ENCODE results near the gene FER1L5.

Gene FER1L5

DNA sequence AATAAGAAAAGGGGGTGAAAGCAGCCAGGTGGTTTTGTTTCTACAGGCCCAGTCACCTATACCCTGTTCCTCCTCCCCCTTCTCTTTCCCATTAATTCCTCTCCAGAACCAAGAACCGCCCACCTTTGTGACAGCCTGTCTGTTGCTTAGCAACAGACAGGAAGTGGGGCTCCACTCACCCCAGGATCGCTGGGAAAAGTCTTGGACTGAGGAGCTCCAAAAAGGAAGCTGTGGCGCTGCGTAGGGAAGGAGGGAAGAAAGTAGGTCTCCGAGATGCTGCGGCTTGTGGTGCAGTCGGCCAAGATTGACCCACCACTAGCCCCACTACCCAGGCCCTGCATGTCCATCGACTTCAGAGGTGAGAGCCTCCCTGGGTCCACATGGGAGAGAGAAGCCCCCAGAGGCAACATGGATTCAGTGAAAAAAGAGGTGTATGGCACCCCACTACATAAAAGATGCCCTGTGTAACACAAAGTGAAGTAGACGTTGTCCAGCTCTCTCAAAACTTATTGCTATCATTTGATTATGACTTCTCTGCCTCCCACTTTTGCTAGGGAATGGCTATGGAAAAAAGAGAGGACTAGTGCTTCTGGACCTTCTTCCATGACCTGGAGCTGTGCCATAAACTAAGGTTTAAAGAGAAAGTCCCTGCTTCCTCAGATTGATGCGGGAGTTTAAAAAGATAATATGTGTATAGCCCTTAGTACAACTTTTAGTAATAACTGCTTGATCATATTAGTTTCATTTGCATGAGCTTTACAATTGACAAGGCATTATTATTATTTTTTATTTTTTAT, at the start of gene FER1L5:
Gene FER1L5, plus strand, starts transcription at position 201 of the 797 bp plus-strand sequence. Its CDS starts 73 bp downstream, at position 274.
- no peaks in the 10 kb centered on the region for H3K9me3 ChIP-seq (ENCODE audit: control insufficient read depth, low read depth, low read length)
- H3K4me3 ChIP-seq (ENCODE audit: low read length) = peak within 1 kb of the TSS; percentile 49
- H3K36me3 ChIP-seq (ENCODE audit: control insufficient read depth, low read depth, low read length) = no peaks in the 10 kb centered on the region
- peaks cover 3% of the 10 kb centered on the region for H3K4me1 ChIP-seq (ENCODE audit: control insufficient read depth, low read depth, low read length)
- H3K27ac ChIP-seq (ENCODE audit: low read length) = no peak within 1 kb of the TSS
- no peaks in the 10 kb centered on the region for H3K27me3 ChIP-seq (ENCODE audit: control insufficient read depth, insufficient read depth, low read length)
- H3K9ac ChIP-seq (ENCODE audit: low read length) = peak within 1 kb of the TSS; percentile 16

DNA sequence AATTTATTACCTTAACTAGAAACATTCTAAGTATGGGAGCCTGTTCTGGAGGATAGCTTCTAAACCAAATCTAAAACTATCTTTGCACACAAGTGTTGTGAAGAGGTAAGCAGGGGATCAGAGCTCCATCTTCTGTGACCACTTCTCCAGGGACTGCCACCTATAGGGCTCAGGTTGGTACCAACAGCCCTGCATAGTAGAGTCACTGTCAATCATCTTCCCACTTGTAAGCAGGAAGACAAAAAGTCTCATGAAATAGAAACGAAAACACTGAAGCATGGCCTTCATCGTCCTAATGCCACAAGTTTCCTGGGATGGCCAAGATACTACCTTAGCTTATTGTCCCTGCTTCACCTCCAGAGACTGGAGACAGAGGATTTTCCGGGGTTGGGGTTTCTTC, 48.3 kb upstream of the FER1L5 start:
- Histone ChIP-seq H3K27me3 (ENCODE audit: control insufficient read depth, insufficient read depth, low read length) (no peaks in the 10 kb centered on the region), H3K27ac (ENCODE audit: low read length) (no peak overlapping the region), H3K9me3 (ENCODE audit: control insufficient read depth, low read depth, low read length) (no peaks in the 10 kb centered on the region), H3K4me1 (ENCODE audit: control insufficient read depth, low read depth, low read length) (no peaks in the 10 kb centered on the region), H3K9ac (ENCODE audit: low read length) (no peak overlapping the region), H3K4me3 (ENCODE audit: low read length) (no peak overlapping the region), H3K36me3 (ENCODE audit: control insufficient read depth, low read depth, low read length) (peaks cover 42% of the 10 kb centered on the region)

- no peaks in the 10 kb centered on the region for H3K9me3 ChIP-seq (ENCODE audit: control insufficient read depth, low read depth, low read length)
- no peak overlapping the region for H3K4me3 ChIP-seq (ENCODE audit: low read length)
- H3K9ac ChIP-seq (ENCODE audit: low read length) = no peak overlapping the region
- no peaks in the 10 kb centered on the region for H3K4me1 ChIP-seq (ENCODE audit: control insufficient read depth, low read depth, low read length)
- H3K36me3 ChIP-seq (ENCODE audit: control insufficient read depth, low read depth, low read length) = peaks cover 45% of the 10 kb centered on the region
- H3K27me3 ChIP-seq (ENCODE audit: control insufficient read depth, insufficient read depth, low read length) = no peaks in the 10 kb centered on the region
- H3K27ac ChIP-seq (ENCODE audit: low read length) = no peak overlapping the region
Measured at GRCh38 chr2:96594691-96595152, 47.8 kb upstream of the FER1L5 start.

DNA sequence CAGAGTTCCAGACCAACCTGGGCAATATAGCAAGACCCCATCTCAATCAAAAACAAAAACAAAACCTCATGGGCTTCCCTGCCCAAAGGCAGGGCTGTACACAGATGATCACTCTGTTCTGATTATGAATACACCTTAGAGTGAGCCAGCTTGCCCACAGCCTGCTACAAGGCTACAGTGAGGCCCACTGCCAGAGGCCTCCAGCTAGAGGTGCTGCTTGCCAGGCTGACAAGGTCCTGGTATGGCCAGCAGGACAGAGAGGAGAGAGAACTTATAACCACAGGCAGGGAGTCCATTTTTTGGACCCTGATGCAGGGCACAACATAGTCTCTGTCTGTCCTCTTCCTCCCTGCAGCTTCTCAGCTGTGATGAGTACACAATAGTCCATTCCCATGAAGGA, 46.0 kb upstream of the FER1L5 start:
- H3K9ac ChIP-seq (ENCODE audit: low read length) = no peak overlapping the region
- H3K27me3 ChIP-seq (ENCODE audit: control insufficient read depth, insufficient read depth, low read length) = no peaks in the 10 kb centered on the region
- H3K4me1 ChIP-seq (ENCODE audit: control insufficient read depth, low read depth, low read length) = no peaks in the 10 kb centered on the region
- no peak overlapping the region for H3K4me3 ChIP-seq (ENCODE audit: low read length)
- no peak overlapping the region for H3K27ac ChIP-seq (ENCODE audit: low read length)
- peaks cover 59% of the 10 kb centered on the region for H3K36me3 ChIP-seq (ENCODE audit: control insufficient read depth, low read depth, low read length)
- H3K9me3 ChIP-seq (ENCODE audit: control insufficient read depth, low read depth, low read length) = no peaks in the 10 kb centered on the region

GRCh38 chr2:96599941-96600340, 42.6 kb upstream of the FER1L5 start:
- Histone ChIP-seq H3K9me3 (ENCODE audit: control insufficient read depth, low read depth, low read length) (no peaks in the 10 kb centered on the region), H3K4me1 (ENCODE audit: control insufficient read depth, low read depth, low read length) (no peaks in the 10 kb centered on the region), H3K36me3 (ENCODE audit: control insufficient read depth, low read depth, low read length) (peaks cover 68% of the 10 kb centered on the region), H3K27ac (ENCODE audit: low read length) (no peak overlapping the region), H3K4me3 (ENCODE audit: low read length) (no peak overlapping the region), H3K27me3 (ENCODE audit: control insufficient read depth, insufficient read depth, low read length) (no peaks in the 10 kb centered on the region), H3K9ac (ENCODE audit: low read length) (no peak overlapping the region)

DNA sequence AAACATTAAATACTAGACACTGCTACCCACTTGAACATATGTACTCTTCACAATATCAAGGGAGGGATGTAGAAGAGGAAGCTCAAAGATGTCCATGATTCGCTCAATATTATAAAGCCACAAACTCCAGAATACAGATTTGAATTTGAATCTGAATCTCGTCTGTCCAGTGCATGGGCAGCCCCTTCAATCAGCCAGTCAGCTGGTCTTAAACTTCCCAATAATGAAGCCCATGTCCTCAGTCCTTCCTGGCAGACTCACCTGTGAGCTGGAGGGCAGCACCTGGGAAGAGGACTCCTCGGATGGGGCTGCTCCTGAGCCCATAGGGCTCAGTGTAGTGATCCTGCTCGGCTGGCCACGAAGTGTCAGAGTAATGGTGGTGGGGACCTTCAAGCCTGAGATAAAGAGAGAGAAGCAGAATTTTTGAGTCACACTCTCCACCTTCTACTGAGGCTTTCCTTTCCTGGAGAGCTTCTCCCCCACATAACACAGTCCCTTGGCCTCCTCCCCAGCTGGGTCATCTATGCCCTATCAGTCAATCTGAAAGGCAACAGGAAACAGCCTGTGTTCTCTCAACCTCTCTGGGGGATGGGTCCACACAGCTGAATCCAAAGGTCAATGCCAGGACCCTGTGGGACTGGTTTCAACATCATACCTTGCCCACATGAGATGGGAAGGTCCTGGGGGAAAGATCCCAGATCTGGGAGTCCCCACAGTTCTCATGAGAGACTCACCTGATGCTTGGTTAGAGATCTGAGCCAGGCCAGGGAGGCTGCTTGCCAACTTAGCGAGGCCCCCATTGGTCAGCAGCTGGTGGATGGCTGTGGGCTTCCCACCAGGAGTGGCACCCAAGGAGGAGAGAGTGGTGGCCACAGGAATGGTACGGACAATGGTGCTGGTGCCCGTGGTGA, 40.9 kb upstream of the FER1L5 start:
- no peaks in the 10 kb centered on the region for H3K9me3 ChIP-seq (ENCODE audit: control insufficient read depth, low read depth, low read length)
- H3K4me1 ChIP-seq (ENCODE audit: control insufficient read depth, low read depth, low read length) = no peaks in the 10 kb centered on the region
- H3K4me3 ChIP-seq (ENCODE audit: low read length) = no peak overlapping the region
- H3K36me3 ChIP-seq (ENCODE audit: control insufficient read depth, low read depth, low read length) = peaks cover 74% of the 10 kb centered on the region
- H3K27ac ChIP-seq (ENCODE audit: low read length) = no peak overlapping the region
- H3K9ac ChIP-seq (ENCODE audit: low read length) = no peak overlapping the region
- H3K27me3 ChIP-seq (ENCODE audit: control insufficient read depth, insufficient read depth, low read length) = no peaks in the 10 kb centered on the region

- Histone ChIP-seq H3K27me3 (ENCODE audit: control insufficient read depth, insufficient read depth, low read length) (no peaks in the 10 kb centered on the region), H3K27ac (ENCODE audit: low read length) (no peak overlapping the region), H3K9me3 (ENCODE audit: control insufficient read depth, low read depth, low read length) (no peaks in the 10 kb centered on the region), H3K4me3 (ENCODE audit: low read length) (no peak overlapping the region), H3K36me3 (ENCODE audit: control insufficient read depth, low read depth, low read length) (peaks cover 78% of the 10 kb centered on the region), H3K9ac (ENCODE audit: low read length) (no peak overlapping the region), H3K4me1 (ENCODE audit: control insufficient read depth, low read depth, low read length) (no peaks in the 10 kb centered on the region)
Measured at GRCh38 chr2:96602330-96602823, 40.2 kb upstream of the FER1L5 start.

- peaks cover 89% of the 10 kb centered on the region for H3K36me3 ChIP-seq (ENCODE audit: control insufficient read depth, low read depth, low read length)
- no peaks in the 10 kb centered on the region for H3K9me3 ChIP-seq (ENCODE audit: control insufficient read depth, low read depth, low read length)
- H3K9ac ChIP-seq (ENCODE audit: low read length) = no peak overlapping the region
- no peak overlapping the region for H3K27ac ChIP-seq (ENCODE audit: low read length)
- H3K4me3 ChIP-seq (ENCODE audit: low read length) = no peak overlapping the region
- H3K27me3 ChIP-seq (ENCODE audit: control insufficient read depth, insufficient read depth, low read length) = no peaks in the 10 kb centered on the region
- no peaks in the 10 kb centered on the region for H3K4me1 ChIP-seq (ENCODE audit: control insufficient read depth, low read depth, low read length)
Measured at GRCh38 chr2:96604104-96604503, 38.5 kb upstream of the FER1L5 start.

GRCh38 chr2:96608469-96609455, 33.8 kb upstream of the FER1L5 start:
- H3K27me3 ChIP-seq (ENCODE audit: control insufficient read depth, insufficient read depth, low read length) = no peaks in the 10 kb centered on the region

GRCh38 chr2:96616128-96616527, 26.4 kb upstream of the FER1L5 start:
- H3K9ac ChIP-seq (ENCODE audit: low read length) = no peak overlapping the region
- H3K4me1 ChIP-seq (ENCODE audit: control insufficient read depth, low read depth, low read length) = no peaks in the 10 kb centered on the region
- H3K9me3 ChIP-seq (ENCODE audit: control insufficient read depth, low read depth, low read length) = no peaks in the 10 kb centered on the region
- peaks cover 51% of the 10 kb centered on the region for H3K36me3 ChIP-seq (ENCODE audit: control insufficient read depth, low read depth, low read length)
- no peak overlapping the region for H3K27ac ChIP-seq (ENCODE audit: low read length)
- H3K27me3 ChIP-seq (ENCODE audit: control insufficient read depth, insufficient read depth, low read length) = no peaks in the 10 kb centered on the region
- H3K4me3 ChIP-seq (ENCODE audit: low read length) = no peak overlapping the region

More at GRCh38 chr2:96608469-96609455, 33.8 kb upstream of the FER1L5 start:
- H3K4me1 ChIP-seq (ENCODE audit: control insufficient read depth, low read depth, low read length) = no peaks in the 10 kb centered on the region
- no peak overlapping the region for H3K9ac ChIP-seq (ENCODE audit: low read length)
- peaks cover 93% of the 10 kb centered on the region for H3K36me3 ChIP-seq (ENCODE audit: control insufficient read depth, low read depth, low read length)
- H3K4me3 ChIP-seq (ENCODE audit: low read length) = no peak overlapping the region
- H3K9me3 ChIP-seq (ENCODE audit: control insufficient read depth, low read depth, low read length) = no peaks in the 10 kb centered on the region
- no peak overlapping the region for H3K27ac ChIP-seq (ENCODE audit: low read length)

Data from iPS-18a (cell line).